HepG2 (cell line): Measurements from ENCODE around the gene EFNA4. TPM values are rescaled to one million over a fixed set of nuclear protein-coding genes. Genes with fewer than 3 reads are reported as not detected.

Experiments
- ARNTL ChIP-seq: sonication (generic); formaldehyde crosslinking; IDR thresholded peaks from 2 replicates; pipeline ENCODE4 v1.4.0; 2020; ENCODE audit warnings: mild to moderate bottlenecking, missing genetic modification reagents
- KDM5A ChIP-seq: fragments of 200-600 bp; sonication (generic); IDR thresholded peaks from 2 replicates; pipeline ENCODE4 v1.7.0; 2018; ENCODE audit warnings: antibody characterized with exemption, mild to moderate bottlenecking, low read length, borderline replicate concordance
- LCORL ChIP-seq, 2 experiments: fragments of 450-650 bp in 1 of 2; sonication (generic) in 1 of 2; formaldehyde crosslinking in 1 of 2; IDR thresholded peaks; 2 replicates each; pipeline versions ENCODE4 v1.5.0 to v1.6.1; 2017 to 2020; ENCODE audit warnings: antibody characterized with exemption in 1 of 2, missing genetic modification reagents in 1 of 2
- RXRA ChIP-seq: sonication (generic); formaldehyde crosslinking; IDR thresholded peaks from 2 replicates; pipeline ENCODE4 v1.5.1; 2020; ENCODE audit warnings: missing genetic modification reagents
- SRY ChIP-seq: sonication (generic); formaldehyde crosslinking; IDR thresholded peaks from 2 replicates; pipeline ENCODE4 v1.8.0; 2022; ENCODE audit warnings: mild to moderate bottlenecking, missing genetic modification reagents
- TOPORS ChIP-seq: sonication (generic); formaldehyde crosslinking; IDR thresholded peaks from 2 replicates; pipeline ENCODE4 v1.8.0; 2023; ENCODE audit warnings: mild to moderate bottlenecking, missing genetic modification reagents
- ZFP82 ChIP-seq: sonication (generic); formaldehyde crosslinking; IDR thresholded peaks from 2 replicates; pipeline ENCODE4 v1.5.1; 2020; ENCODE audit warnings: mild to moderate bottlenecking, missing genetic modification reagents, borderline replicate concordance
- ZNF160 ChIP-seq: sonication (generic); formaldehyde crosslinking; IDR thresholded peaks from 2 replicates; pipeline ENCODE4 v1.8.0; 2022; ENCODE audit warnings: mild to moderate bottlenecking, inconsistent platforms, missing genetic modification reagents
- ZNF234 ChIP-seq: sonication (generic); formaldehyde crosslinking; conservative IDR thresholded peaks from 2 replicates; pipeline ENCODE4 v1.5.1; 2020; ENCODE audit warnings: mild to moderate bottlenecking, missing genetic modification reagents
- ZNF605 ChIP-seq: sonication (generic); formaldehyde crosslinking; IDR thresholded peaks from 2 replicates; pipeline ENCODE4 v1.8.0; 2022; ENCODE audit warnings: mild to moderate bottlenecking, missing genetic modification reagents
- ZNF724P ChIP-seq: sonication (generic); formaldehyde crosslinking; IDR thresholded peaks from 2 replicates; pipeline ENCODE4 v1.8.0; 2022; ENCODE audit warnings: missing genetic modification reagents, borderline replicate concordance
- ZNF788 ChIP-seq: sonication (generic); formaldehyde crosslinking; IDR thresholded peaks from 2 replicates; pipeline ENCODE4 v1.5.0; 2020; ENCODE audit warnings: mild to moderate bottlenecking, missing genetic modification reagents, borderline replicate concordance
- polyA plus RNA-seq, 8 experiments: library from polyadenylated mRNA; depleted of rRNA in 3 of 8; stranded (reverse) in 7 of 8; unstranded in 1 of 8; fragments of >200 nt; fragmentation: Illumina TruSeq in 4 of 8; extraction: Trizol in 4 of 8; gene quantifications; 2 replicates each; pipeline versions ENCODE4 v1.2.1 to v1.2.3, GENCODE V29; 2011 to 2016; ENCODE audit warnings: low read depth in 4 of 8, missing spikeins in 1 of 8, mixed read lengths in 1 of 8; ENCODE audit not compliant: insufficient read depth in 1 of 8
- total RNA-seq, 5 experiments: library from RNA; depleted of rRNA; stranded (reverse); fragments of >200 nt; fragmentation: Illumina TruSeq; extraction: Trizol; gene quantifications; 2 replicates each; pipeline ENCODE4 v1.2.3, GENCODE V29; 2016; ENCODE audit warnings: low read depth in 1 of 5
- TF ChIP-seq, protein P1 (sequence below): sonication (generic); formaldehyde crosslinking; IDR thresholded peaks from 2 replicates; pipeline ENCODE4 v1.8.1; 2022; ENCODE audit warnings: mild to moderate bottlenecking, missing genetic modification reagents
- TF ChIP-seq, protein P2 (sequence below): sonication (generic); formaldehyde crosslinking; IDR thresholded peaks from 2 replicates; pipeline ENCODE4 v1.5.1; 2020; ENCODE audit warnings: mild to moderate bottlenecking, missing genetic modification reagents, moderate library complexity
- TF ChIP-seq, protein P3 (sequence below): sonication (generic); formaldehyde crosslinking; IDR thresholded peaks from 2 replicates; pipeline ENCODE4 v1.5.0; 2020; ENCODE audit warnings: mild to moderate bottlenecking, missing genetic modification reagents, borderline replicate concordance
- TF ChIP-seq, protein P4 (sequence below): sonication (generic); formaldehyde crosslinking; IDR thresholded peaks from 2 replicates; pipeline ENCODE4 v1.5.1; 2020; ENCODE audit warnings: missing genetic modification reagents, mild to moderate bottlenecking, borderline replicate concordance

EFNA4 gene
- total and polyA plus RNA-seq, 2 of the 13 experiments (the other 11 are each of a cell fraction or from before 2014, with no cell fraction given) = 12.0 to 17.2 TPM

DNA sequence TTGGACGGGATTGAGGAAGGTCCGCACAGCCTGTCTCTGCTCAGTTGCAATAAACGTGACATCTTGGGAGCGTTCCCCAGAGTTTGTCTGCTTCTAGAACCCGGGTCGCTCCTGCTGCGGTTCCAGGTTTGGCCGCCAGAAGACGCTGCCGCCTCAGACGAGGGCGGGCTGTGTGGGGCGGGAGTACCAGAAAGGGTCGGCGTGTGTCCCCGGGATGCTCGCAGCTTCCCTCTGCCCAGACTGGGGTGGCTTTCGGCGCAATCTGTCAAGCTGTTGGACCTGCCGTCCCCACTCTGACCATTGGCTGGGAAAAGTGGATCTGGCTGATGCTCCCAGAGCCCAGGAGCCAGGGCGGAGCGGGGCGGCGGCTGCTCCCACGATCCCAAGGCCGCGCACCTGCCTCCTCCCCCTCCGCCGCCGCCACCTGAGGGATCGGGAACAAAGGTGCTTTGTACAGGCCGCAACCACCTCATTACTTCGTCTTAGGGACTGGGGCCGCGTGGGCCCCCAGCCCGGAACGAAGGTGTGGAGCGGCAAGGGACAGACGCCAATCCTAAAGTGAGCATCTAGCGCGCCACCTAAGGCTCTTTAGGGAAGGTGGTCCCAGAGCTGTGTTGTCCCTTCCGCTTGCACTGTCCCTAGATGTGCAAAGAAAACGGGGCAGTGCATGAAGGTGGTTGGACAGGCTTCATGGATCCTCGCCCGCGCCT is 683 bp upstream of the EFNA4 start (continued):
- TF ChIP-seq, protein P1, sequence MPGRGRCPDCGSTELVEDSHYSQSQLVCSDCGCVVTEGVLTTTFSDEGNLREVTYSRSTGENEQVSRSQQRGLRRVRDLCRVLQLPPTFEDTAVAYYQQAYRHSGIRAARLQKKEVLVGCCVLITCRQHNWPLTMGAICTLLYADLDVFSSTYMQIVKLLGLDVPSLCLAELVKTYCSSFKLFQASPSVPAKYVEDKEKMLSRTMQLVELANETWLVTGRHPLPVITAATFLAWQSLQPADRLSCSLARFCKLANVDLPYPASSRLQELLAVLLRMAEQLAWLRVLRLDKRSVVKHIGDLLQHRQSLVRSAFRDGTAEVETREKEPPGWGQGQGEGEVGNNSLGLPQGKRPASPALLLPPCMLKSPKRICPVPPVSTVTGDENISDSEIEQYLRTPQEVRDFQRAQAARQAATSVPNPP = no peak
- 0 out of 2 replicates have a peak, but pooled peaks have one; percentile 19 for TF ChIP-seq ARNTL (CRISPR knock-in tag)
- TF ChIP-seq TOPORS (CRISPR knock-in tag) = peak; percentile 58; the same call in 1 of the 2 replicates
- TF ChIP-seq, protein P2, sequence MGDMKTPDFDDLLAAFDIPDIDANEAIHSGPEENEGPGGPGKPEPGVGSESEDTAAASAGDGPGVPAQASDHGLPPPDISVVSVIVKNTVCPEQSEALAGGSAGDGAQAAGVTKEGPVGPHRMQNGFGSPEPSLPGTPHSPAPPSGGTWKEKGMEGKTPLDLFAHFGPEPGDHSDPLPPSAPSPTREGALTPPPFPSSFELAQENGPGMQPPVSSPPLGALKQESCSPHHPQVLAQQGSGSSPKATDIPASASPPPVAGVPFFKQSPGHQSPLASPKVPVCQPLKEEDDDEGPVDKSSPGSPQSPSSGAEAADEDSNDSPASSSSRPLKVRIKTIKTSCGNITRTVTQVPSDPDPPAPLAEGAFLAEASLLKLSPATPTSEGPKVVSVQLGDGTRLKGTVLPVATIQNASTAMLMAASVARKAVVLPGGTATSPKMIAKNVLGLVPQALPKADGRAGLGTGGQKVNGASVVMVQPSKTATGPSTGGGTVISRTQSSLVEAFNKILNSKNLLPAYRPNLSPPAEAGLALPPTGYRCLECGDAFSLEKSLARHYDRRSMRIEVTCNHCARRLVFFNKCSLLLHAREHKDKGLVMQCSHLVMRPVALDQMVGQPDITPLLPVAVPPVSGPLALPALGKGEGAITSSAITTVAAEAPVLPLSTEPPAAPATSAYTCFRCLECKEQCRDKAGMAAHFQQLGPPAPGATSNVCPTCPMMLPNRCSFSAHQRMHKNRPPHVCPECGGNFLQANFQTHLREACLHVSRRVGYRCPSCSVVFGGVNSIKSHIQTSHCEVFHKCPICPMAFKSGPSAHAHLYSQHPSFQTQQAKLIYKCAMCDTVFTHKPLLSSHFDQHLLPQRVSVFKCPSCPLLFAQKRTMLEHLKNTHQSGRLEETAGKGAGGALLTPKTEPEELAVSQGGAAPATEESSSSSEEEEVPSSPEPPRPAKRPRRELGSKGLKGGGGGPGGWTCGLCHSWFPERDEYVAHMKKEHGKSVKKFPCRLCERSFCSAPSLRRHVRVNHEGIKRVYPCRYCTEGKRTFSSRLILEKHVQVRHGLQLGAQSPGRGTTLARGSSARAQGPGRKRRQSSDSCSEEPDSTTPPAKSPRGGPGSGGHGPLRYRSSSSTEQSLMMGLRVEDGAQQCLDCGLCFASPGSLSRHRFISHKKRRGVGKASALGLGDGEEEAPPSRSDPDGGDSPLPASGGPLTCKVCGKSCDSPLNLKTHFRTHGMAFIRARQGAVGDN (CRISPR knock-in tag) = peak; percentile 62
- TF ChIP-seq KDM5A = no peak
- TF ChIP-seq SRY (CRISPR knock-in tag) = 0 out of 2 replicates have a peak, but pooled peaks have one; percentile 30
- TF ChIP-seq ZNF788 = 0 out of 2 replicates have a peak, but pooled peaks have one; percentile 1
- 0 out of 2 replicates have a peak, but pooled peaks have one; percentile 29 for TF ChIP-seq RXRA (CRISPR knock-in tag)
- TF ChIP-seq, protein P3, sequence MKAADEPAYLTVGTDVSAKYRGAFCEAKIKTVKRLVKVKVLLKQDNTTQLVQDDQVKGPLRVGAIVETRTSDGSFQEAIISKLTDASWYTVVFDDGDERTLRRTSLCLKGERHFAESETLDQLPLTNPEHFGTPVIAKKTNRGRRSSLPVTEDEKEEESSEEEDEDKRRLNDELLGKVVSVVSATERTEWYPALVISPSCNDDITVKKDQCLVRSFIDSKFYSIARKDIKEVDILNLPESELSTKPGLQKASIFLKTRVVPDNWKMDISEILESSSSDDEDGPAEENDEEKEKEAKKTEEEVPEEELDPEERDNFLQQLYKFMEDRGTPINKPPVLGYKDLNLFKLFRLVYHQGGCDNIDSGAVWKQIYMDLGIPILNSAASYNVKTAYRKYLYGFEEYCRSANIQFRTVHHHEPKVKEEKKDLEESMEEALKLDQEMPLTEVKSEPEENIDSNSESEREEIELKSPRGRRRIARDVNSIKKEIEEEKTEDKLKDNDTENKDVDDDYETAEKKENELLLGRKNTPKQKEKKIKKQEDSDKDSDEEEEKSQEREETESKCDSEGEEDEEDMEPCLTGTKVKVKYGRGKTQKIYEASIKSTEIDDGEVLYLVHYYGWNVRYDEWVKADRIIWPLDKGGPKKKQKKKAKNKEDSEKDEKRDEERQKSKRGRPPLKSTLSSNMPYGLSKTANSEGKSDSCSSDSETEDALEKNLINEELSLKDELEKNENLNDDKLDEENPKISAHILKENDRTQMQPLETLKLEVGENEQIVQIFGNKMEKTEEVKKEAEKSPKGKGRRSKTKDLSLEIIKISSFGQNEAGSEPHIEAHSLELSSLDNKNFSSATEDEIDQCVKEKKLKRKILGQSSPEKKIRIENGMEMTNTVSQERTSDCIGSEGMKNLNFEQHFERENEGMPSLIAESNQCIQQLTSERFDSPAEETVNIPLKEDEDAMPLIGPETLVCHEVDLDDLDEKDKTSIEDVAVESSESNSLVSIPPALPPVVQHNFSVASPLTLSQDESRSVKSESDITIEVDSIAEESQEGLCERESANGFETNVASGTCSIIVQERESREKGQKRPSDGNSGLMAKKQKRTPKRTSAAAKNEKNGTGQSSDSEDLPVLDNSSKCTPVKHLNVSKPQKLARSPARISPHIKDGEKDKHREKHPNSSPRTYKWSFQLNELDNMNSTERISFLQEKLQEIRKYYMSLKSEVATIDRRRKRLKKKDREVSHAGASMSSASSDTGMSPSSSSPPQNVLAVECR = peak; percentile 37
- no peak for TF ChIP-seq ZNF234
- 0 out of 2 replicates have a peak, but pooled peaks have one; percentile 2 for TF ChIP-seq ZNF160 (CRISPR knock-in tag)
- peak; percentile 2; the same call in 1 of the 2 replicates for TF ChIP-seq ZNF605 (CRISPR knock-in tag)
- peak; percentile 65; the same call in 1 of the 2 replicates for TF ChIP-seq ZNF724P (CRISPR knock-in tag)
- TF ChIP-seq LCORL (IDR thresholded peaks at IDR 0.05) = no peak
- 0 out of 2 replicates have a peak, but pooled peaks have one; percentile 24 for TF ChIP-seq LCORL (CRISPR knock-in tag; IDR thresholded peaks at IDR 0.05)
- TF ChIP-seq, protein P4, sequence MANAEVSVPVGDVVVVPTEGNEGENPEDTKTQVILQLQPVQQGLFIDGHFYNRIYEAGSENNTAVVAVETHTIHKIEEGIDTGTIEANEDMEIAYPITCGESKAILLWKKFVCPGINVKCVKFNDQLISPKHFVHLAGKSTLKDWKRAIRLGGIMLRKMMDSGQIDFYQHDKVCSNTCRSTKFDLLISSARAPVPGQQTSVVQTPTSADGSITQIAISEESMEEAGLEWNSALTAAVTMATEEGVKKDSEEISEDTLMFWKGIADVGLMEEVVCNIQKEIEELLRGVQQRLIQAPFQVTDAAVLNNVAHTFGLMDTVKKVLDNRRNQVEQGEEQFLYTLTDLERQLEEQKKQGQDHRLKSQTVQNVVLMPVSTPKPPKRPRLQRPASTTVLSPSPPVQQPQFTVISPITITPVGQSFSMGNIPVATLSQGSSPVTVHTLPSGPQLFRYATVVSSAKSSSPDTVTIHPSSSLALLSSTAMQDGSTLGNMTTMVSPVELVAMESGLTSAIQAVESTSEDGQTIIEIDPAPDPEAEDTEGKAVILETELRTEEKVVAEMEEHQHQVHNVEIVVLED (CRISPR knock-in tag) = peak; percentile 4; the same call in 1 of the 2 replicates
- no peak for TF ChIP-seq ZFP82 (CRISPR knock-in tag)
